B cell (primary cell): Measurements from ENCODE around the gene SIK3. TPM values are rescaled to one million over a fixed set of nuclear protein-coding genes. Genes with fewer than 3 reads are reported as not detected.

Source experiments
- ATAC-seq: fragments of 200-7000 bp; cut with Tn5 transposase; one replicate; pipeline ENCODE4 v1.10.0; 2021; ENCODE audit warnings: low read depth, mild to moderate bottlenecking, moderate number of reproducible peaks, moderate library complexity
- CTCF ChIA-PET: fragments of 350-600 bp; sonication (Branson Sonifier 250); formaldehyde crosslinking; loops from one replicate; lab custom pipeline; 2021; ENCODE audit warnings: antibody characterized with exemption, inconsistent platforms; lab: Charles Lee
- POLR2A ChIA-PET: fragments of 350-600 bp; sonication (Branson Sonifier 250); formaldehyde crosslinking; loops from one replicate; lab custom pipeline; 2021; ENCODE audit warnings: antibody characterized with exemption; lab: Charles Lee
- DNase-seq: peaks from one replicate; pipeline ENCODE4 v3.0.0; 2013
- H2AFZ ChIP-seq: 2 replicates; pipeline ENCODE4 v1.6.1; 2012; ENCODE audit warnings: mild to moderate bottlenecking, low read depth, low read length; ENCODE audit not compliant: insufficient read depth, poor library complexity, severe bottlenecking
- H3K27ac ChIP-seq, 2 donors: 1 replicate in 1 of 2; 2 replicates in 1 of 2; pipeline ENCODE4 v1.5.1; 2012 to 2013; ENCODE audit warnings: low read length in 2 of 2, mild to moderate bottlenecking in 2 of 2, moderate library complexity in 1 of 2
- H3K27me3 ChIP-seq, 4 experiments: fragments of 200-600 bp in 1 of 4; sonication (generic) in 1 of 4; replicated peaks in 1 of 4; 1 replicate in 2 of 4; 2 replicates in 2 of 4; pipeline versions ENCODE4 v1.6.1 to v1.7.0; 2013 to 2016; ENCODE audit warnings: low read length in 3 of 4, mild to moderate bottlenecking in 2 of 4, mixed read lengths in 1 of 4, moderate library complexity in 1 of 4; ENCODE audit not compliant: insufficient read depth in 4 of 4, control insufficient read depth in 3 of 4; ENCODE audit errors: control extremely low read depth in 1 of 4
- H3K36me3 ChIP-seq, 2 experiments: replicated peaks in 1 of 2; 1 replicate in 1 of 2; 2 replicates in 1 of 2; pipeline versions ENCODE4 v1.6.1 to v1.7.1; 2013; ENCODE audit warnings: low read length in 1 of 2; ENCODE audit not compliant: insufficient read depth in 2 of 2, control insufficient read depth in 1 of 2; ENCODE audit errors: control extremely low read depth in 1 of 2, extremely low read depth in 1 of 2
- H3K4me1 ChIP-seq, 2 donors: fragments of 200-600 bp in 1 of 2; sonication (generic) in 1 of 2; 1 replicate in 1 of 2; 2 replicates in 1 of 2; pipeline versions ENCODE4 v1.5.1 to v1.6.1; 2013 to 2017; ENCODE audit warnings: low read length in 2 of 2; ENCODE audit not compliant: control insufficient read depth in 2 of 2, insufficient read depth in 2 of 2
- H3K4me2 ChIP-seq: replicated peaks from 2 replicates; pipeline ENCODE3; 2012; ENCODE audit warnings: mild to moderate bottlenecking, low read depth, low read length; ENCODE audit not compliant: poor library complexity, severe bottlenecking
- H3K4me3 ChIP-seq, 5 experiments: fragments of 200-600 bp in 1 of 5; sonication (generic) in 1 of 5; 1 replicate in 3 of 5; 2 replicates in 2 of 5; pipeline versions ENCODE4 v1.5.1 to v1.7.0; 2011 to 2016; ENCODE audit warnings: low read length in 4 of 5, mild to moderate bottlenecking in 4 of 5, low read depth in 2 of 5, control low read depth in 1 of 5, moderate library complexity in 1 of 5; ENCODE audit not compliant: insufficient read depth in 1 of 5; ENCODE audit errors: control extremely low read depth in 1 of 5, extremely low read depth in 1 of 5
- H3K79me2 ChIP-seq: fragments of 200-600 bp; sonication (generic); one replicate; pipeline ENCODE4 v1.6.0; 2016; ENCODE audit warnings: low read length; ENCODE audit not compliant: control insufficient read depth, insufficient read depth
- H3K9ac ChIP-seq: fragments of 200-600 bp; sonication (generic); 2 replicates; pipeline ENCODE4 v1.6.1; 2017; ENCODE audit warnings: mild to moderate bottlenecking, low read length, moderate library complexity
- H3K9me3 ChIP-seq, 3 donors: one replicate each; pipeline versions ENCODE4 v1.6.1 to v1.7.1; 2013; ENCODE audit warnings: low read length in 2 of 3; ENCODE audit not compliant: control insufficient read depth in 2 of 3, insufficient read depth in 1 of 3; ENCODE audit errors: control extremely low read depth in 1 of 3
- H4K20me1 ChIP-seq: 2 replicates; pipeline ENCODE4 v1.6.0; 2012; ENCODE audit warnings: mild to moderate bottlenecking, low read length; ENCODE audit not compliant: insufficient read depth, control insufficient read depth, poor library complexity, severe bottlenecking
- H3K27ac Mint-ChIP-seq: one replicate; pipeline ENCODE4 v1.8.0; 2021; ENCODE audit warnings: mixed read lengths
- H3K27me3 Mint-ChIP-seq: one replicate; pipeline ENCODE4 v1.8.0; 2021; ENCODE audit warnings: mixed read lengths
- H3K4me1 Mint-ChIP-seq: one replicate; pipeline ENCODE4 v1.8.0; 2021; ENCODE audit warnings: mixed read lengths
- H3K4me3 Mint-ChIP-seq: one replicate; pipeline ENCODE4 v1.8.0; 2021; ENCODE audit warnings: mixed read lengths
- H3K9me3 Mint-ChIP-seq: one replicate; pipeline ENCODE4 v1.8.0; 2022; ENCODE audit warnings: mixed read lengths; ENCODE audit not compliant: insufficient read depth
- EZH2 ChIP-seq: IDR thresholded peaks from 2 replicates; pipeline ENCODE4 v1.6.1; 2012; ENCODE audit warnings: borderline replicate concordance, low read depth, mild to moderate bottlenecking, moderate library complexity, low read length; ENCODE audit not compliant: insufficient read depth, poor library complexity, severe bottlenecking
- WGBS: methylation state at CpG from one replicate; pipeline ENCODE4 v1.1.5; 2013; ENCODE audit warnings: missing lambda C conversion rate; ENCODE audit not compliant: insufficient coverage; 5-methylcytosine and 5-hydroxymethylcytosine counted together
- intact Hi-C: fragments of 100-400 bp; cut with micrococcal nuclease; formaldehyde crosslinking; loops from one replicate; pipeline ENCODE4 v1.10.0; 2022
- polyA plus RNA-seq: library from polyadenylated mRNA; depleted of rRNA; stranded (reverse); fragments of >200 nt; gene quantifications from 2 replicates; pipeline ENCODE4 v1.2.3, GENCODE V29; 2012
- total RNA-seq, 2 donors: library from RNA; stranded (reverse); fragments of 120-200 nt in 1 of 2; gene quantifications; 1 replicate in 1 of 2; 2 replicates in 1 of 2; pipeline versions ENCODE4 v1.2.3 to v1.2.4, GENCODE V29; 2013 to 2022
- TF ChIP-seq, protein P1 (sequence below): fragments of 200-600 bp; IDR thresholded peaks from one replicate; pipeline ENCODE4 v1.8.0; 2022; ENCODE audit warnings: antibody characterized with exemption, mild to moderate bottlenecking

The SIK3 gene
- total and polyA plus RNA-seq, 2 donors (not counting 1 experiment from before 2014, with no cell fraction given): 36.5 to 180 TPM

DNA sequence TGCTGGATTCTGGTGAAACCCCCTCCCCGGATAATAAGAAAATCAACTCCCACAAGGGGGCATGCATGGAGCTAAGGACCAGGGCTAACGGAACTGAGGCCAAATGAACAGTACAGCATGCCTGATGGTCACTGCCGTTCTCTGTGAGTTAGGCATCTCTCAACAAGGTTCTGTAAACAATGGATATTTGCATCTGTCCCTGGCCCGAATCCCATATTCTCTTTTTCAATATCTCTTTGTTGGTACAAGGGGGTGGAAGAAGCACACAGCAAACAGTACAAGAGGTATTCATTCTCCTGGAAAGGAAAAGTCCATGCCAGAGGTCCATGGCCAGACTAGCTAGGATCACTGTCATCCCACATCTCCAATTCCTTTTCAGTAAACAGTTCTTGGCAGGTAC lies 228.6 kb downstream of the SIK3 start:
- ChIA-PET POLR2A (no interaction called here), CTCF (interaction anchor here (1.1 to 4.0 kb wide), 4 partner anchors 10 to 357 kb away, joined by 3 to 16 read pairs (median 7); no protein-coding TSS in a partner anchor)
- intact Hi-C loops: loop anchor here (10.0 kb wide), 1 partner anchor 75 kb away; the partner anchor contains the start of gene APOA5
- Histone ChIP-seq H3K4me2 (no peak overlapping the region), H3K27ac (no peak overlapping the region), H4K20me1 (no peaks in the 10 kb centered on the region), H3K79me2 (no peaks in the 10 kb centered on the region), H3K9me3 (no peaks in the 10 kb centered on the region), H3K4me3 (no peak overlapping the region), H3K36me3 (peaks cover 14 to 96% of the 10 kb centered on the region in 2 experiments), H2AFZ (no peak overlapping the region), H3K27me3 (no peaks in the 10 kb centered on the region), H3K4me1 (no peaks in the 10 kb centered on the region), H3K9ac (no peak overlapping the region)
- Mint-ChIP-seq H3K27me3 (no peaks in the 10 kb centered on the region), H3K9me3 (no peaks in the 10 kb centered on the region), H3K4me3 (no peak overlapping the region), H3K4me1 (no peaks in the 10 kb centered on the region), H3K27ac (no peak overlapping the region)
- 100% methylated on average over 1 of the region's 4 CpGs for WGBS
- TF ChIP-seq, protein P1, sequence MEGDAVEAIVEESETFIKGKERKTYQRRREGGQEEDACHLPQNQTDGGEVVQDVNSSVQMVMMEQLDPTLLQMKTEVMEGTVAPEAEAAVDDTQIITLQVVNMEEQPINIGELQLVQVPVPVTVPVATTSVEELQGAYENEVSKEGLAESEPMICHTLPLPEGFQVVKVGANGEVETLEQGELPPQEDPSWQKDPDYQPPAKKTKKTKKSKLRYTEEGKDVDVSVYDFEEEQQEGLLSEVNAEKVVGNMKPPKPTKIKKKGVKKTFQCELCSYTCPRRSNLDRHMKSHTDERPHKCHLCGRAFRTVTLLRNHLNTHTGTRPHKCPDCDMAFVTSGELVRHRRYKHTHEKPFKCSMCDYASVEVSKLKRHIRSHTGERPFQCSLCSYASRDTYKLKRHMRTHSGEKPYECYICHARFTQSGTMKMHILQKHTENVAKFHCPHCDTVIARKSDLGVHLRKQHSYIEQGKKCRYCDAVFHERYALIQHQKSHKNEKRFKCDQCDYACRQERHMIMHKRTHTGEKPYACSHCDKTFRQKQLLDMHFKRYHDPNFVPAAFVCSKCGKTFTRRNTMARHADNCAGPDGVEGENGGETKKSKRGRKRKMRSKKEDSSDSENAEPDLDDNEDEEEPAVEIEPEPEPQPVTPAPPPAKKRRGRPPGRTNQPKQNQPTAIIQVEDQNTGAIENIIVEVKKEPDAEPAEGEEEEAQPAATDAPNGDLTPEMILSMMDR: no peak
- no peak for TF ChIP-seq EZH2
- no peak for DNase-seq
- no peak for ATAC-seq

DNA sequence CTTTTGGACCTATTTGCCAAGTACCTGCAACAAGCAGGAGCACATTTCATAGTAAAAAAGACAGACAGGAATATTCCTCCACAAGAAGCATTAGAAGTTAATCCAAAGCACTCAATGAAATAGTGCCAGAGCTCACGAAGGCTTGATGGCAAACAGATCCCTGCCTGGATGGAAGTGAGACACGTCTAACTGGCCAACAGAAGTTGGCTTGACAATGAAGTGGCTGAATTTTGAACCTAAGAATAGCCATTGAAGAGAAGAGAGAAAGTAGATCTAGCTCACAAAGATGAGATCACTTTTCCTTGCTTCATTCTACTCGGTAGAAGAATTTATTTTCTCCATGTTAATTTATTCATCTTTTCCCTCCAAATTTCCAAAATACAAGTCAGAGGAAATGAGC lies 230.2 kb downstream of the SIK3 start:
- POLR2A ChIA-PET: no interaction called here
- no peak overlapping the region for H3K4me2 ChIP-seq
- no peaks in the 10 kb centered on the region for H3K79me2 ChIP-seq
- no peaks in the 10 kb centered on the region for H4K20me1 ChIP-seq
- ATAC-seq (no peak), DNase-seq (no peak)
- CTCF ChIA-PET: interaction anchor here (4.0 kb wide), 1 partner anchor 12 kb away, joined by 11 read pairs; no protein-coding TSS in a partner anchor
- no peaks in the 10 kb centered on the region for H3K4me1 ChIP-seq
- no peak overlapping the region for H3K4me3 ChIP-seq
- Mint-ChIP-seq H3K27ac (no peak overlapping the region), H3K27me3 (no peaks in the 10 kb centered on the region), H3K4me1 (no peaks in the 10 kb centered on the region), H3K9me3 (no peaks in the 10 kb centered on the region), H3K4me3 (no peak overlapping the region)
- TF ChIP-seq, protein P1: no peak
- TF ChIP-seq EZH2: no peak
- H3K27ac ChIP-seq: no peak overlapping the region
- no peaks in the 10 kb centered on the region for H3K27me3 ChIP-seq
- 100% methylated on average over 3 of the region's 3 CpGs for WGBS
- intact Hi-C loops: no loop called here
- H3K36me3 ChIP-seq: peaks cover 11 to 96% of the 10 kb centered on the region in 2 experiments
- no peaks in the 10 kb centered on the region for H3K9me3 ChIP-seq
- no peak overlapping the region for H3K9ac ChIP-seq
- no peak overlapping the region for H2AFZ ChIP-seq
